MCF 10A (cell line): ENCODE measurements around the gene ALDH1B1. TPM values are rescaled to one million over a fixed set of nuclear protein-coding genes. Genes with fewer than 3 reads are reported as not detected.

ENCODE experiments used
- BruUV-seq: library from RNA; stranded (reverse); fragments of 400-500 nt; replicated peaks from 2 replicates; lab custom pipeline; 2021; lab: Mats Ljungman, UMichigan
- CTCF ChIA-PET: fragments of 300-600 bp; sonication (Branson Sonifier 250); formaldehyde crosslinking; extraction: SDS; loops from one replicate; lab custom pipeline; 2021; ENCODE audit warnings: antibody characterized with exemption, inconsistent platforms; lab: Yijun Ruan, JAX
- POLR2A ChIA-PET: fragments of 300-600, 350-650 bp; sonication (Branson Sonifier 250); formaldehyde crosslinking; extraction: SDS; loops from one replicate; lab custom pipeline; 2020; ENCODE audit warnings: antibody characterized with exemption, inconsistent platforms; lab: Yijun Ruan, JAX
- DNase-seq: peaks from one replicate; pipeline ENCODE4 v3.0.0-alpha.2; 2018; ENCODE audit not compliant: unreplicated experiment
- H3K27ac Mint-ChIP-seq: one replicate; pipeline ENCODE4 v1.8.0; 2022; ENCODE audit warnings: mild to moderate bottlenecking, low read depth, mixed read lengths; ENCODE audit not compliant: unreplicated experiment
- H3K27me3 Mint-ChIP-seq: one replicate; pipeline ENCODE4 v1.8.0; 2022; ENCODE audit warnings: mixed read lengths; ENCODE audit not compliant: insufficient read depth, unreplicated experiment
- H3K36me3 Mint-ChIP-seq: one replicate; pipeline ENCODE4 v1.8.0; 2022; ENCODE audit warnings: mild to moderate bottlenecking, moderate library complexity, mixed read lengths; ENCODE audit not compliant: insufficient read depth, unreplicated experiment
- H3K4me1 Mint-ChIP-seq: one replicate; pipeline ENCODE4 v1.8.0; 2022; ENCODE audit warnings: mixed read lengths; ENCODE audit not compliant: insufficient read depth, unreplicated experiment
- H3K4me3 Mint-ChIP-seq: one replicate; pipeline ENCODE4 v1.8.0; 2022; ENCODE audit warnings: mild to moderate bottlenecking, moderate library complexity, mixed read lengths; ENCODE audit not compliant: unreplicated experiment
- H3K9me3 Mint-ChIP-seq: one replicate; pipeline ENCODE4 v1.8.0; 2022; ENCODE audit warnings: mixed read lengths; ENCODE audit not compliant: unreplicated experiment
- intact Hi-C: fragments of 100-400 bp; cut with micrococcal nuclease; formaldehyde crosslinking; loops from 2 replicates; pipeline ENCODE4 v1.14.1; 2022
- total RNA-seq: library from RNA; stranded (reverse); gene quantifications from 2 replicates; pipeline ENCODE4 v1.2.3, GENCODE V29; 2022
- TF ChIP-seq, protein P1 (sequence below): fragments of 200-600 bp; IDR thresholded peaks from one replicate; pipeline ENCODE4 v1.8.0; 2022; ENCODE audit warnings: antibody characterized with exemption, mild to moderate bottlenecking; ENCODE audit not compliant: unreplicated experiment

The ALDH1B1 gene
- total RNA-seq, 1 experiment from 2014 or later, result 26.2 TPM

DNA sequence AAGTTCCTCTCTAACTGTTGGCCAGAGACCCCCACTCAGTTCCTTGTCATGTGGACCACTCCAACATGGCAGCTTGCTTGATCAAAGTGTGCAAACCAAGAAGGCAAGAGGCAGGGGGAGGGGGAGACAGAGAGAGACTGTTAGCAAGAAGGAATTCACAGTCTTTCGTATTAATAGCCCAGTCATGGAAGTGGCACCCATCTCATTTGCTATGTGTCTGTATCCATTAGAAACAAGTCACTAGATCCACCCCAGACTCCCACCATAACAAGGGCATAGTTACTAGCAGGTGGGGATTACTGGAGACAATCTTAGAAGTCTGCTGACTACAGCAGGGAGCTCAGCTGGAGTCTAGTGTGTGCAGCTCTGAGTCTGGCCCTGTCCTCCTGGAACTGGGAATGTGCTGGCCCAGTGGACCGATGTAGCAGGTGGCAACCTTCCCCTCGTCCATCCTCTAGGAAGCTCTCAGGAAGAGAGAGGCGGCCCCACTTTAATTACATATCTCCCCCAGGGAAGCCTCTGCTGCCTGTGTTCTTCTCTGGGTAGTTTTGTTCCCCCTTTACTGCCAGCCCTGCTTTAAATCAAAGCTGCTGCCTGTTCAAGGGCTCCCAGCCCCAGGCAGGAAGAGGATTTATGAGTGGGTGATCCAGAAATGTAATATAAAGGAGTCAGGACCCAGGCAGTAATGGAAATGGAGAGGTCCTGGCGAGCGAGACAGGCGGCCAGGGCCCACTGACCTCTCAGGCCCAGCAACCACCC, 47.8 kb upstream of the ALDH1B1 start:
- H3K27me3 Mint-ChIP-seq, result peaks cover 46% of the 10 kb centered on the region
- TF ChIP-seq, protein P1, sequence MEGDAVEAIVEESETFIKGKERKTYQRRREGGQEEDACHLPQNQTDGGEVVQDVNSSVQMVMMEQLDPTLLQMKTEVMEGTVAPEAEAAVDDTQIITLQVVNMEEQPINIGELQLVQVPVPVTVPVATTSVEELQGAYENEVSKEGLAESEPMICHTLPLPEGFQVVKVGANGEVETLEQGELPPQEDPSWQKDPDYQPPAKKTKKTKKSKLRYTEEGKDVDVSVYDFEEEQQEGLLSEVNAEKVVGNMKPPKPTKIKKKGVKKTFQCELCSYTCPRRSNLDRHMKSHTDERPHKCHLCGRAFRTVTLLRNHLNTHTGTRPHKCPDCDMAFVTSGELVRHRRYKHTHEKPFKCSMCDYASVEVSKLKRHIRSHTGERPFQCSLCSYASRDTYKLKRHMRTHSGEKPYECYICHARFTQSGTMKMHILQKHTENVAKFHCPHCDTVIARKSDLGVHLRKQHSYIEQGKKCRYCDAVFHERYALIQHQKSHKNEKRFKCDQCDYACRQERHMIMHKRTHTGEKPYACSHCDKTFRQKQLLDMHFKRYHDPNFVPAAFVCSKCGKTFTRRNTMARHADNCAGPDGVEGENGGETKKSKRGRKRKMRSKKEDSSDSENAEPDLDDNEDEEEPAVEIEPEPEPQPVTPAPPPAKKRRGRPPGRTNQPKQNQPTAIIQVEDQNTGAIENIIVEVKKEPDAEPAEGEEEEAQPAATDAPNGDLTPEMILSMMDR, result no peak
- no peaks in the 10 kb centered on the region for H3K9me3 Mint-ChIP-seq
- H3K27ac Mint-ChIP-seq, result no peak overlapping the region
- DNase-seq, result no peak
- no peaks in the 10 kb centered on the region for H3K36me3 Mint-ChIP-seq
- H3K4me1 Mint-ChIP-seq, result no peaks in the 10 kb centered on the region
- no TSS peak for BruUV-seq
- intact Hi-C loops, result no loop called here
- H3K4me3 Mint-ChIP-seq, result no peak overlapping the region
- ChIA-PET CTCF (interaction anchor here (0.6 to 1.0 kb wide), 2 partner anchors 14 to 431 kb away, joined by 3 to 4 read pairs; no protein-coding TSS in a partner anchor), POLR2A (no interaction called here)

DNA sequence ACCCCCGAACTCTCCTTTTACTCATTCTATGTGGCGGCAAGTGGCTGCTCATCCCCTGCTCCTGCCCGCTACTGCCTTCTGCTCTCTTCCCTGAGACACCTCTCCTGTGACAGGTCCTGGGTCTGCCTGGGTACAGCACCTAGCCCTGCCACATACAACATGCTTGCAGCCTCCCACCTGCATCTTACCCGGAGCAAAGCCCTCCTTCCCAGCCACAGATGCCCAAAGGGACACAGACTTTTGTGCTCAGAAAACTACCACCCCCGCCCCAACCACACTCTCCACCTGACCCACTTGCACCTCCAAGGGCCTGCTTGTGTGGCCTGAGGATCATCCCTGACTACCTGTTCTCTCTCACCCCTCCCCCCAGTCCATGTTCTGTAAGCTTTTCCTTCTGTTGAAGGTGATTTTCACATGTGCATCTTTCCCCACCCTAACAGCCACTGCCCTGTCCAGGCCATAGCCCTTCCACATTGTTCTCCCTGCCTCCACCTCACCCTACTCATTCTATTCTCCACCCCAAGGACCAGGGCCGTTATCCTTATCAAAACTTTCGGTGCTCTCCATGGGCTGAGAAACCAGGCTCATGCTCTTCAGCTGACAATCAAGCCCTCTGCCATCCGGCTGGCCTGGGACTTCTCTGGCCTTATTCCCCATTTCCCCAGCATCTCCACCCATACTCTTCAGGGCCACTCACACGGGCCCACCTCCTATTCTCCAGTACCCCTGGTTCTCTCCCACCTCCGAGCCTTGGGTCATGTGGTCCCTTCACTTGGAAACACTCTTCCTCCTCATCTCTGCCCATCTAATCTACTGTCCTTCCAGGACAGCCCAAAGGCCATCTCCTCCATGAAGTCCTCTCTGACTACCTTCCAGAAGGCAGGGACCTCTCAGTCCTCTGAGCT, 46.4 kb upstream of the ALDH1B1 start:
- no peak overlapping the region for H3K27ac Mint-ChIP-seq
- intact Hi-C loops, result no loop called here
- CTCF ChIA-PET, result interaction anchor here (0.6 to 1.2 kb wide), 2 partner anchors 10 to 302 kb away, joined by 3 to 4 read pairs; no protein-coding TSS in a partner anchor

DNA sequence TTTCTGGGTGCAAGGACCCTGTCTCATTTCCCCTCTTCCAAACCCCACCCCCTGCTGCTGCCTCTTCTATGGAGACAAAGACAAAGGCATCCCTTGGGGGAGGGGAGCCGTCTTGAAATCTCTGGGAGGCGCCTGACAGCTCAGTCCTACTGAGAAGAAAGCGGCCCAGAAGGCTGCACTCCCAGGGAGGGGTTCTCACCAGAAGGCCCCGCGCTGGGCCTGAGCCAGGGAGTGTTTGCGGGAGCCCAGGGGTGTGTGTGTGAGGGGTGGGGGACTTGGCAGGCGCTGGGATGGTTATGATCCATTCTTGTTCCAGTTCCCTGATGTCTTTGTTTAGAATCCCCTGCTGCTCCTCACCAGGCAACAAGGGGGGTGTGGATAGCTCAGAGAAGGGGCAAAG, 45.7 kb upstream of the ALDH1B1 start:
- POLR2A ChIA-PET, result no interaction called here
- intact Hi-C loops, result no loop called here
- H3K9me3 Mint-ChIP-seq, result no peaks in the 10 kb centered on the region
- TF ChIP-seq, protein P1, result no peak
- no peak overlapping the region for H3K4me3 Mint-ChIP-seq
- H3K4me1 Mint-ChIP-seq, result no peaks in the 10 kb centered on the region
- no peak overlapping the region for H3K27ac Mint-ChIP-seq
- CTCF ChIA-PET, result interaction anchor here (0.6 to 1.2 kb wide), 2 partner anchors 9 to 303 kb away, joined by 3 to 4 read pairs; no protein-coding TSS in a partner anchor
- no peak for DNase-seq
- BruUV-seq, result no TSS peak
- H3K36me3 Mint-ChIP-seq, result no peaks in the 10 kb centered on the region
- peaks cover 59% of the 10 kb centered on the region for H3K27me3 Mint-ChIP-seq

More for the DNA sequence above, 46.4 kb upstream of the ALDH1B1 start:
- Mint-ChIP-seq H3K36me3 (no peaks in the 10 kb centered on the region), H3K4me1 (no peaks in the 10 kb centered on the region), H3K4me3 (no peak overlapping the region), H3K9me3 (no peaks in the 10 kb centered on the region), H3K27me3 (peaks cover 59% of the 10 kb centered on the region)
- BruUV-seq, result no TSS peak
- POLR2A ChIA-PET, result no interaction called here
- no peak for DNase-seq
- TF ChIP-seq, protein P1, result no peak

DNA sequence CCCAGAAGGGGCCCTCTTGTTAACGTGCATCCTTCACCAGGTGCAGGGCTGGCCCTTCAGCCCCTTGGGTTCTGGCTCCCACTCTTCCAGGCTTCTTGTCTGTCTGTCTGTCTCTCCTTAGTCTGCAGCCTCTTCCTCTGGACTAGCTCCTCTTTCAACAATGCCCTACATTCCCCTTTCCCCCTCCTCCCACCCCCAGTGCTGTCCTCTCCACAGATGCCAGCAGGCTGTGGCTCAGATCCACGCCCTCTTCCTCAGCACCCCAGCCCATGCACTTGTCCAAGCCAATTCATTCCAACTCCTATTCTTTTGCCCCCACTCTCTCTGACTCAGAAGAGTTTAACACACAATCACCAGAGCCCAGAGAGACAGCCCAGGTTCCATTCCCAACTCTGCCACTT, 45.2 kb upstream of the ALDH1B1 start:
- Mint-ChIP-seq H3K4me1 (no peaks in the 10 kb centered on the region), H3K9me3 (no peaks in the 10 kb centered on the region), H3K4me3 (no peak overlapping the region), H3K27me3 (peaks cover 59% of the 10 kb centered on the region), H3K36me3 (no peaks in the 10 kb centered on the region), H3K27ac (no peak overlapping the region)
- DNase-seq, result no peak
- POLR2A ChIA-PET, result no interaction called here
- intact Hi-C loops, result no loop called here
- BruUV-seq, result no TSS peak
- CTCF ChIA-PET, result interaction anchor here (0.6 to 1.5 kb wide), 3 partner anchors 9 to 303 kb away, joined by 3 to 4 read pairs (median 4); no protein-coding TSS in a partner anchor
- TF ChIP-seq, protein P1, result no peak
